HepG2 (cell line): ENCODE measurements around the gene ZNF620. TPM values are rescaled to one million over a fixed set of nuclear protein-coding genes. Genes with fewer than 3 reads are reported as not detected.

Experiments
- AKNA ChIP-seq: sonication (generic); formaldehyde crosslinking; IDR thresholded peaks from 2 replicates; pipeline ENCODE4 v1.4.0; 2020; ENCODE audit warnings: missing genetic modification reagents, borderline replicate concordance
- ATRX ChIP-seq: sonication (generic); formaldehyde crosslinking; IDR thresholded peaks from 2 replicates; pipeline ENCODE4 v1.4.0; 2020; ENCODE audit warnings: missing genetic modification reagents, borderline replicate concordance
- BRD4 ChIP-seq: sonication (generic); formaldehyde crosslinking; IDR thresholded peaks from 2 replicates; pipeline ENCODE4 v1.4.0; 2020; ENCODE audit warnings: missing genetic modification reagents
- CREM ChIP-seq, 2 experiments: sonication (generic) in 1 of 2; formaldehyde crosslinking in 1 of 2; IDR thresholded peaks; 2 replicates each; pipeline versions ENCODE4 v1.4.0 to v1.6.1; 2016 to 2020; ENCODE audit warnings: antibody characterized with exemption in 1 of 2, mild to moderate bottlenecking in 1 of 2, missing genetic modification reagents in 1 of 2
- THAP8 ChIP-seq: sonication (generic); formaldehyde crosslinking; IDR thresholded peaks from 2 replicates; pipeline ENCODE4 v1.5.1; 2020; ENCODE audit warnings: missing genetic modification reagents, mild to moderate bottlenecking, borderline replicate concordance
- THRA ChIP-seq: sonication (generic); formaldehyde crosslinking; IDR thresholded peaks from 2 replicates; pipeline ENCODE4 v1.4.0; 2020; ENCODE audit warnings: missing genetic modification reagents, borderline replicate concordance
- ZBTB10 ChIP-seq: sonication (generic); formaldehyde crosslinking; IDR thresholded peaks from 2 replicates; pipeline ENCODE4 v1.4.0; 2020; ENCODE audit warnings: missing genetic modification reagents, borderline replicate concordance
- ZNF10 ChIP-seq: sonication (generic); formaldehyde crosslinking; IDR thresholded peaks from 2 replicates; pipeline ENCODE4 v1.4.0; 2020; ENCODE audit warnings: mild to moderate bottlenecking, low read depth, missing genetic modification reagents, borderline replicate concordance
- ZNF232 ChIP-seq: sonication (generic); formaldehyde crosslinking; IDR thresholded peaks from 2 replicates; pipeline ENCODE4 v1.4.0; 2020; ENCODE audit warnings: missing genetic modification reagents, borderline replicate concordance
- ZNF503 ChIP-seq: sonication (generic); formaldehyde crosslinking; IDR thresholded peaks from 2 replicates; pipeline ENCODE4 v1.4.0; 2020; ENCODE audit warnings: missing genetic modification reagents
- polyA plus RNA-seq, 8 experiments: library from polyadenylated mRNA; depleted of rRNA in 3 of 8; stranded (reverse) in 7 of 8; unstranded in 1 of 8; fragments of >200 nt; fragmentation: Illumina TruSeq in 4 of 8; extraction: Trizol in 4 of 8; gene quantifications; 2 replicates each; pipeline versions ENCODE4 v1.2.1 to v1.2.3, GENCODE V29; 2011 to 2016; ENCODE audit warnings: low read depth in 4 of 8, missing spikeins in 1 of 8, mixed read lengths in 1 of 8; ENCODE audit not compliant: insufficient read depth in 1 of 8
- total RNA-seq, 5 experiments: library from RNA; depleted of rRNA; stranded (reverse); fragments of >200 nt; fragmentation: Illumina TruSeq; extraction: Trizol; gene quantifications; 2 replicates each; pipeline ENCODE4 v1.2.3, GENCODE V29; 2016; ENCODE audit warnings: low read depth in 1 of 5

ZNF620 gene
- total and polyA plus RNA-seq, 2 of the 13 experiments (the other 11 are each of a cell fraction or from before 2014, with no cell fraction given): 2.3 to 12.2 TPM

- TF ChIP-seq THAP8 (CRISPR knock-in tag): no peak
- no peak for TF ChIP-seq ZBTB10 (CRISPR knock-in tag)
- no peak for TF ChIP-seq ZNF10
- peak; percentile 52; the same call in 1 of the 2 replicates for TF ChIP-seq ZNF232 (CRISPR knock-in tag)
- TF ChIP-seq ATRX: no peak
- peak; percentile 38; the same call in 1 of the 2 replicates for TF ChIP-seq BRD4 (CRISPR knock-in tag)
- no peak for TF ChIP-seq AKNA
- TF ChIP-seq THRA: no peak
- no peak for TF ChIP-seq ZNF503 (CRISPR knock-in tag)
- TF ChIP-seq CREM (IDR thresholded peaks at IDR 0.05): 0 out of 2 replicates have a peak, but pooled peaks have one; percentile 17
- no peak for TF ChIP-seq CREM (CRISPR knock-in tag; IDR thresholded peaks at IDR 0.05)
These were observed 29.1 kb upstream of the ZNF620 start, which contains the start of gene ZNF619 (continued) for GRCh38 chr3:40476478-40477470.
